ENCODE measurements around the gene PRDM11. TPM values are rescaled to one million over a fixed set of nuclear protein-coding genes. Genes with fewer than 3 reads are reported as not detected.

PRDM11 gene
- total RNA-seq, 1 experiment from 2014 or later: 4.0 TPM

- TF ChIP-seq, protein P1, sequence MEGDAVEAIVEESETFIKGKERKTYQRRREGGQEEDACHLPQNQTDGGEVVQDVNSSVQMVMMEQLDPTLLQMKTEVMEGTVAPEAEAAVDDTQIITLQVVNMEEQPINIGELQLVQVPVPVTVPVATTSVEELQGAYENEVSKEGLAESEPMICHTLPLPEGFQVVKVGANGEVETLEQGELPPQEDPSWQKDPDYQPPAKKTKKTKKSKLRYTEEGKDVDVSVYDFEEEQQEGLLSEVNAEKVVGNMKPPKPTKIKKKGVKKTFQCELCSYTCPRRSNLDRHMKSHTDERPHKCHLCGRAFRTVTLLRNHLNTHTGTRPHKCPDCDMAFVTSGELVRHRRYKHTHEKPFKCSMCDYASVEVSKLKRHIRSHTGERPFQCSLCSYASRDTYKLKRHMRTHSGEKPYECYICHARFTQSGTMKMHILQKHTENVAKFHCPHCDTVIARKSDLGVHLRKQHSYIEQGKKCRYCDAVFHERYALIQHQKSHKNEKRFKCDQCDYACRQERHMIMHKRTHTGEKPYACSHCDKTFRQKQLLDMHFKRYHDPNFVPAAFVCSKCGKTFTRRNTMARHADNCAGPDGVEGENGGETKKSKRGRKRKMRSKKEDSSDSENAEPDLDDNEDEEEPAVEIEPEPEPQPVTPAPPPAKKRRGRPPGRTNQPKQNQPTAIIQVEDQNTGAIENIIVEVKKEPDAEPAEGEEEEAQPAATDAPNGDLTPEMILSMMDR (IDR thresholded peaks at IDR 0.05; ENCODE audit: unreplicated experiment): no peak
- Mint-ChIP-seq H3K9me3 (ENCODE audit: unreplicated experiment) (no peaks in the 10 kb centered on the region), H3K27ac (ENCODE audit: low read depth, unreplicated experiment) (no peak overlapping the region), H3K4me1 (ENCODE audit: insufficient read depth, unreplicated experiment) (no peaks in the 10 kb centered on the region), H3K36me3 (ENCODE audit: insufficient read depth, unreplicated experiment) (peaks cover 6% of the 10 kb centered on the region), H3K4me3 (ENCODE audit: unreplicated experiment) (no peak overlapping the region), H3K27me3 (ENCODE audit: insufficient read depth, unreplicated experiment) (no peaks in the 10 kb centered on the region)
- intact Hi-C loops (cut with micrococcal nuclease): no loop called here
- ChIA-PET POLR2A (no interaction called here), CTCF (interaction anchor here (0.9 kb wide), 1 partner anchor 17 kb away, joined by 7 read pairs; no protein-coding TSS in a partner anchor)
- no peak for DNase-seq (ENCODE audit: unreplicated experiment)
- no TSS peak for BruUV-seq (replicated peaks)
These were observed 69.6 kb downstream of the PRDM11 start for GRCh38 chr11:45216031-45216430.

GRCh38 chr11:45216901-45217300, 70.5 kb downstream of the PRDM11 start:
- no peak for DNase-seq (ENCODE audit: unreplicated experiment)
- TF ChIP-seq, protein P1 (IDR thresholded peaks at IDR 0.05; ENCODE audit: unreplicated experiment): no peak
- no peaks in the 10 kb centered on the region for H3K9me3 Mint-ChIP-seq (ENCODE audit: unreplicated experiment)
- BruUV-seq (replicated peaks): no TSS peak
- no peaks in the 10 kb centered on the region for H3K27me3 Mint-ChIP-seq (ENCODE audit: insufficient read depth, unreplicated experiment)
- no peak overlapping the region for H3K27ac Mint-ChIP-seq (ENCODE audit: low read depth, unreplicated experiment)
- H3K36me3 Mint-ChIP-seq (ENCODE audit: insufficient read depth, unreplicated experiment): peaks cover 6% of the 10 kb centered on the region
- POLR2A ChIA-PET: no interaction called here
- no peak overlapping the region for H3K4me3 Mint-ChIP-seq (ENCODE audit: unreplicated experiment)
- no peaks in the 10 kb centered on the region for H3K4me1 Mint-ChIP-seq (ENCODE audit: insufficient read depth, unreplicated experiment)
- CTCF ChIA-PET: interaction anchor here (0.9 kb wide), 1 partner anchor 17 kb away, joined by 7 read pairs; no protein-coding TSS in a partner anchor
- intact Hi-C loops (cut with micrococcal nuclease): no loop called here

DNA sequence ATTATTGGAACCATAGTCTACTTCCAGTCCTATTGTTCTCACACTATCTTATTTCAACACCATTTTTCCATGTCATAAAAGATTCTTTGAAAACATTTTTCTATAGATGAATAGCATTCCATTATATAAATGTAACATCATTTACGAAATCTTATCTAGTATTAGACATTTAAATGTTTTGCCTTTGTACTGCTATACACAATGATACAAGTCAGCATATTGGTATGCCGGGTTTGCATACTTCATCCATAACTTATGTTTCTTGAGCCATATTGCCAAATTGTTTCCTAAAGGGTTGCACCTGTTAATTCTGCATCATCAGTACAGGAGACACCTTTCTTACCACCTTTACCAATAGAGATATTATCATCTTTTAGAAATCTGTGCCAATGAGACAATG, 71.6 kb downstream of the PRDM11 start:
- no peaks in the 10 kb centered on the region for H3K9me3 Mint-ChIP-seq (ENCODE audit: unreplicated experiment)
- no TSS peak for BruUV-seq (replicated peaks)
- no peak for DNase-seq (ENCODE audit: unreplicated experiment)
- H3K4me1 Mint-ChIP-seq (ENCODE audit: insufficient read depth, unreplicated experiment): no peaks in the 10 kb centered on the region
- POLR2A ChIA-PET: no interaction called here
- H3K27me3 Mint-ChIP-seq (ENCODE audit: insufficient read depth, unreplicated experiment): no peaks in the 10 kb centered on the region
- H3K36me3 Mint-ChIP-seq (ENCODE audit: insufficient read depth, unreplicated experiment): peaks cover under 1% of the 10 kb centered on the region
- no peak overlapping the region for H3K27ac Mint-ChIP-seq (ENCODE audit: low read depth, unreplicated experiment)
- TF ChIP-seq, protein P1 (IDR thresholded peaks at IDR 0.05; ENCODE audit: unreplicated experiment): no peak
- H3K4me3 Mint-ChIP-seq (ENCODE audit: unreplicated experiment): no peak overlapping the region
- CTCF ChIA-PET: no interaction called here
- intact Hi-C loops (cut with micrococcal nuclease): no loop called here

DNA sequence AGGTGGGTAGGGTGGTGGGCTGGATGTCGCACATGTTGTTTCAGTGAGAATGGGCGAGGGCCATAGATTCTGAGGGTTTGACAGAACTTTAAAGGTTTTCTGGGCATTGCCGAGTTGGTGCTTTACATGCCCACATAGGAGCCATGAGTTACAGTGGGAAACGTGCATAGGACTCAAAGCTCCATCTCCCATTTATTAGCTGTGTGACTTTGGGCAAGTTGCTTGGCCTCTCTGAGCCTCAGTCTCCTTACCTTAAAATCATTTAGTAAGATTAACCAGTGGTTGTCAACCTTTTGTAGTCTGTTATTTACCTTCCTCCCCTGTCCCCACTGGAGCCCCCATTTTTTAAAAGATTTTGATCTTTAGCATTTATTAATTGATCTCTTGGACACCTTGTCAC, 72.3 kb downstream of the PRDM11 start:
- Mint-ChIP-seq H3K27ac (ENCODE audit: low read depth, unreplicated experiment) (no peak overlapping the region), H3K9me3 (ENCODE audit: unreplicated experiment) (no peaks in the 10 kb centered on the region), H3K27me3 (ENCODE audit: insufficient read depth, unreplicated experiment) (no peaks in the 10 kb centered on the region), H3K4me1 (ENCODE audit: insufficient read depth, unreplicated experiment) (no peaks in the 10 kb centered on the region), H3K36me3 (ENCODE audit: insufficient read depth, unreplicated experiment) (no peaks in the 10 kb centered on the region), H3K4me3 (ENCODE audit: unreplicated experiment) (no peak overlapping the region)
- ChIA-PET POLR2A (no interaction called here), CTCF (no interaction called here)
- TF ChIP-seq, protein P1 (IDR thresholded peaks at IDR 0.05; ENCODE audit: unreplicated experiment): no peak
- DNase-seq (ENCODE audit: unreplicated experiment): no peak
- intact Hi-C loops (cut with micrococcal nuclease): no loop called here
- no TSS peak for BruUV-seq (replicated peaks)

Data from MCF 10A (cell line).